Measurements from ENCODE around the gene HPCAL1.

Gene HPCAL1

DNA sequence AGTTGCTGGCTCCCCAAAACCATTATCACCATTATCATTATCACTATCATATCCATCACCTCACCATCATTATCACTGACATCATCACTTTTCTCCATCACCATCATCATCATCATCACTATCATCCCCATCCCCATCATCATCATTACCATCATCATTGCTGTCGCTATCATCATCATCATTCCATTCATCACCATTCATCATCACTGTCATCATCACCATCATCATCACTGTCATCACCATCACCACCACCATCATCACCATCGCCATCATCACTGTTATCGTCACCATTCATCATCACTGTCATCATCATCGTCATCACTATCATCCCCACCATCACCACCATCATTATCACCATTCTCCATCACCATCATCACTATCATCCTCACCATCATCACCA lies 9.0 kb downstream of the HPCAL1 start:
- Histone ChIP-seq H4K20me1 (ENCODE audit: insufficient read depth, low read length, poor library complexity, severe bottlenecking) (peaks cover 20% of the 10 kb centered on the region), H3K9me3 (ENCODE audit: insufficient read depth, low read depth, low read length) (no peaks in the 10 kb centered on the region), H3K27me3 (ENCODE audit: insufficient read depth, low read length, poor library complexity, severe bottlenecking) (no peaks in the 10 kb centered on the region), H3F3A (ENCODE audit: low read depth) (no peaks in the 10 kb centered on the region), H3K4me2 (ENCODE audit: low read depth, low read length, poor library complexity, severe bottlenecking) (no peak overlapping the region), H3K9ac (ENCODE audit: low read depth, low read length, poor library complexity, severe bottlenecking) (no peak overlapping the region), H3K36me3 (ENCODE audit: insufficient read depth, low read length) (peaks cover 10% of the 10 kb centered on the region; the same call in 1 of the 2 replicates), H2AFZ (ENCODE audit: low read length) (no peak overlapping the region), H3K9me2 (replicated peaks; ENCODE audit: low read depth, low read length) (no peaks in the 10 kb centered on the region), H3K79me2 (ENCODE audit: insufficient read depth, low read length) (peaks cover 92% of the 10 kb centered on the region), H3K4me1 (ENCODE audit: insufficient read depth, low read length, poor library complexity, severe bottlenecking) (peaks cover 8% of the 10 kb centered on the region), H3K4me3 (ENCODE audit: low read length, poor library complexity, severe bottlenecking) (no peak overlapping the region)
- TF ChIP-seq CTCF (conservative IDR thresholded peaks at IDR 0.05; ENCODE audit: low read length) (no peak), EZH2phosphoT487 (IDR thresholded peaks at IDR 0.05; ENCODE audit: borderline replicate concordance) (no peak)

GRCh38 chr2:10312437-10312957 lies 9.8 kb downstream of the HPCAL1 start:
- H3K4me3 ChIP-seq (ENCODE audit: low read length, poor library complexity, severe bottlenecking) = no peak overlapping the region
- no peaks in the 10 kb centered on the region for H3K27me3 ChIP-seq (ENCODE audit: insufficient read depth, low read length, poor library complexity, severe bottlenecking)
- H3K9me2 ChIP-seq (replicated peaks; ENCODE audit: low read depth, low read length) = no peaks in the 10 kb centered on the region
- H4K20me1 ChIP-seq (ENCODE audit: insufficient read depth, low read length, poor library complexity, severe bottlenecking) = peaks cover 15% of the 10 kb centered on the region
- H3K9me3 ChIP-seq (ENCODE audit: insufficient read depth, low read depth, low read length) = no peaks in the 10 kb centered on the region
- H3K4me2 ChIP-seq (ENCODE audit: low read depth, low read length, poor library complexity, severe bottlenecking) = no peak overlapping the region
- peaks cover 92% of the 10 kb centered on the region for H3K79me2 ChIP-seq (ENCODE audit: insufficient read depth, low read length)
- peaks cover under 1% of the 10 kb centered on the region for H3K4me1 ChIP-seq (ENCODE audit: insufficient read depth, low read length, poor library complexity, severe bottlenecking)
- no peaks in the 10 kb centered on the region for H3F3A ChIP-seq (ENCODE audit: low read depth)
- no peak overlapping the region for H3K9ac ChIP-seq (ENCODE audit: low read depth, low read length, poor library complexity, severe bottlenecking)
- TF ChIP-seq EZH2phosphoT487 (IDR thresholded peaks at IDR 0.05; ENCODE audit: borderline replicate concordance) (no peak), CTCF (conservative IDR thresholded peaks at IDR 0.05; ENCODE audit: low read length) (no peak)
- H3K36me3 ChIP-seq (ENCODE audit: insufficient read depth, low read length) = peaks cover 10% of the 10 kb centered on the region; the same call in 1 of the 2 replicates
- H2AFZ ChIP-seq (ENCODE audit: low read length) = no peak overlapping the region

GRCh38 chr2:10316336-10316735 lies 13.6 kb downstream of the HPCAL1 start:
- Histone ChIP-seq H3K4me1 (ENCODE audit: insufficient read depth, low read length, poor library complexity, severe bottlenecking) (no peaks in the 10 kb centered on the region), H3K27me3 (ENCODE audit: insufficient read depth, low read length, poor library complexity, severe bottlenecking) (no peaks in the 10 kb centered on the region), H3F3A (ENCODE audit: low read depth) (no peaks in the 10 kb centered on the region), H3K4me2 (ENCODE audit: low read depth, low read length, poor library complexity, severe bottlenecking) (no peak overlapping the region), H3K79me2 (ENCODE audit: insufficient read depth, low read length) (peaks cover 91% of the 10 kb centered on the region; the same call in 1 of the 2 replicates), H3K9ac (ENCODE audit: low read depth, low read length, poor library complexity, severe bottlenecking) (no peak overlapping the region), H3K9me2 (replicated peaks; ENCODE audit: low read depth, low read length) (no peaks in the 10 kb centered on the region), H4K20me1 (ENCODE audit: insufficient read depth, low read length, poor library complexity, severe bottlenecking) (peaks cover 3% of the 10 kb centered on the region), H2AFZ (ENCODE audit: low read length) (no peak overlapping the region), H3K4me3 (ENCODE audit: low read length, poor library complexity, severe bottlenecking) (no peak overlapping the region), H3K36me3 (ENCODE audit: insufficient read depth, low read length) (peaks cover 10% of the 10 kb centered on the region; the same call in 1 of the 2 replicates), H3K9me3 (ENCODE audit: insufficient read depth, low read depth, low read length) (no peaks in the 10 kb centered on the region)
- TF ChIP-seq EZH2phosphoT487 (IDR thresholded peaks at IDR 0.05; ENCODE audit: borderline replicate concordance) (no peak), CTCF (conservative IDR thresholded peaks at IDR 0.05; ENCODE audit: low read length) (no peak)

All from Loucy (cell line).